Measurements from ENCODE around the gene GTF2H4.

DNA sequence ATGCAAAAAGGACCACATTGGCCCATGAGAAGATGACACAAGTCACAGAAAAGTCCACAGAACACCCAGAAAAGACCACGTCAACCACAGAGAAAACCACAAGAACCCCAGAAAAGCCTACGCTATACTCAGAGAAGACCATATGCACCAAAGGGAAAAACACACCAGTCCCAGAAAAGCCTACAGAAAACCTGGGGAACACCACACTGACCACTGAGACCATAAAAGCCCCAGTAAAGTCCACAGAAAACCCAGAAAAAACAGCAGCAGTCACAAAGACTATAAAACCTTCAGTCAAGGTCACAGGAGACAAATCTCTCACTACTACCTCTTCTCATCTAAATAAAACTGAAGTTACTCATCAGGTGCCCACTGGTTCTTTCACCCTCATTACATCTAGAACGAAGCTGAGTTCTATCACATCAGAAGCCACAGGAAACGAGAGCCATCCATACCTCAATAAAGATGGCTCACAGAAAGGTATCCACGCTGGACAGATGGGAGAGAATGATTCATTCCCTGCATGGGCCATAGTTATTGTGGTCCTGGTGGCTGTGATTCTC lies 44.0 kb downstream of the GTF2H4 start:
- TF ChIP-seq, protein P1, sequence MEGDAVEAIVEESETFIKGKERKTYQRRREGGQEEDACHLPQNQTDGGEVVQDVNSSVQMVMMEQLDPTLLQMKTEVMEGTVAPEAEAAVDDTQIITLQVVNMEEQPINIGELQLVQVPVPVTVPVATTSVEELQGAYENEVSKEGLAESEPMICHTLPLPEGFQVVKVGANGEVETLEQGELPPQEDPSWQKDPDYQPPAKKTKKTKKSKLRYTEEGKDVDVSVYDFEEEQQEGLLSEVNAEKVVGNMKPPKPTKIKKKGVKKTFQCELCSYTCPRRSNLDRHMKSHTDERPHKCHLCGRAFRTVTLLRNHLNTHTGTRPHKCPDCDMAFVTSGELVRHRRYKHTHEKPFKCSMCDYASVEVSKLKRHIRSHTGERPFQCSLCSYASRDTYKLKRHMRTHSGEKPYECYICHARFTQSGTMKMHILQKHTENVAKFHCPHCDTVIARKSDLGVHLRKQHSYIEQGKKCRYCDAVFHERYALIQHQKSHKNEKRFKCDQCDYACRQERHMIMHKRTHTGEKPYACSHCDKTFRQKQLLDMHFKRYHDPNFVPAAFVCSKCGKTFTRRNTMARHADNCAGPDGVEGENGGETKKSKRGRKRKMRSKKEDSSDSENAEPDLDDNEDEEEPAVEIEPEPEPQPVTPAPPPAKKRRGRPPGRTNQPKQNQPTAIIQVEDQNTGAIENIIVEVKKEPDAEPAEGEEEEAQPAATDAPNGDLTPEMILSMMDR (IDR thresholded peaks at IDR 0.05; ENCODE audit: low read depth, low read length, poor library complexity, severe bottlenecking) = no peak
- TF ChIP-seq EZH2phosphoT487 (IDR thresholded peaks at IDR 0.05; ENCODE audit: borderline replicate concordance, low read length) = no peak
